ENCODE measurements around the gene CD300E.

Gene CD300E, protein sequence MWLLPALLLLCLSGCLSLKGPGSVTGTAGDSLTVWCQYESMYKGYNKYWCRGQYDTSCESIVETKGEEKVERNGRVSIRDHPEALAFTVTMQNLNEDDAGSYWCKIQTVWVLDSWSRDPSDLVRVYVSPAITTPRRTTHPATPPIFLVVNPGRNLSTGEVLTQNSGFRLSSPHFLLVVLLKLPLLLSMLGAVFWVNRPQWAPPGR

GRCh38 chr17:74623693-74624093 lies at the start of gene CD300E:
Gene CD300E (minus strand): TSS chr17:74623738. CDS start chr17:74623621, 117 bp downstream.
- Histone ChIP-seq H3K9ac (ENCODE audit: low read length) (no peak within 1 kb of the TSS), H3K27ac (ENCODE audit: low read depth, low read length) (no peak within 1 kb of the TSS), H3K27me3 (ENCODE audit: control insufficient read depth, insufficient read depth, low read length) (peaks cover 64% of the 10 kb centered on the region), H3K4me3 (ENCODE audit: low read depth, low read length) (no peak within 1 kb of the TSS), H3K9me3 (ENCODE audit: control insufficient read depth, insufficient read depth, low read depth, low read length) (no peaks in the 10 kb centered on the region; the same call in 1 of the 2 replicates), H3K4me1 (ENCODE audit: control insufficient read depth, insufficient read depth, low read length) (no peaks in the 10 kb centered on the region), H3K36me3 (ENCODE audit: control insufficient read depth, insufficient read depth, low read length) (no peaks in the 10 kb centered on the region)

DNA sequence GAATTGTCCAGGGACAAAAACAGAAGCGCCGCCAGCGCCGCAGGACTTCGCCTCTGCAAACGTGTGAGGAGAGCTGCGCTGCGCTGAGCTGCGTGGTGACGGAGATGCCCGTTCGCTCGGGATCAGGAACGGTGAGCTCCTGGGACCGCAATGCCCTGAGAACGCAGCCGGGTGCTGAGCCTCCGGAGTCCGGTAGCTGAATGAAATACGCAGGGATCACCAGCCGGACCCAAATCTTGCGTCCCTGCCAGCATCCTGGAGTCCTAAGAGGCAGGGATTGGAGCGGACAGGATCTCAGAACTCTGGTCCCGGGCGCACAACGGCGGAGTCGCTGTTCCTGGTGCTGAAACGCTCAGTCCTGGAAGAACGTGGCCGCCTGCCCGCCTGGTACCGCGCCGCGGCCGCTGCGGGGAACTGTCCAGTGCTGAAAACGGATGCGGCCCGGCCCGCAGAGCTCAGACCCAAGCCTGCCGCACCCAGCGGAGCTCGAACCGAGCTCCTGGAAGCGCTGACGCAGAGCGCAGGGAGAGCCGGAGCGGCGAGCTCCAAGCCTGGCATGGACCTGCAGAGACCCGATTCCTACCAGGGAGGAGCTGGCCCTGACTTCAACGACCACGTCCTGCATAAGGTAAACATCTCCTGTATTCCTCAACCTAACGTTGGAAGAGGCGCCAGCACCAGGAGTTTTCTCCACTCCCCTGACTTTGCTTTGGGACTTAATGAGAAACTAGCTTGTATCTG lies 47.7 kb upstream of the CD300E start:
- peaks cover 93% of the 10 kb centered on the region for H3K27me3 ChIP-seq (ENCODE audit: control insufficient read depth, insufficient read depth, low read length)
- 0 out of 2 replicates have a peak overlapping the region, but pooled peaks have one; percentile 5 for H3K4me3 ChIP-seq (ENCODE audit: low read depth, low read length)
- no peak overlapping the region for H3K9ac ChIP-seq (ENCODE audit: low read length)
- H3K9me3 ChIP-seq (ENCODE audit: control insufficient read depth, insufficient read depth, low read depth, low read length) = no peaks in the 10 kb centered on the region
- no peaks in the 10 kb centered on the region for H3K36me3 ChIP-seq (ENCODE audit: control insufficient read depth, insufficient read depth, low read length)
- H3K27ac ChIP-seq (ENCODE audit: low read depth, low read length) = no peak overlapping the region
- no peaks in the 10 kb centered on the region for H3K4me1 ChIP-seq (ENCODE audit: control insufficient read depth, insufficient read depth, low read length)

GRCh38 chr17:74670329-74670728 lies 46.8 kb upstream of the CD300E start:
- Histone ChIP-seq H3K9me3 (ENCODE audit: control insufficient read depth, insufficient read depth, low read depth, low read length) (no peaks in the 10 kb centered on the region), H3K27ac (ENCODE audit: low read depth, low read length) (no peak overlapping the region), H3K36me3 (ENCODE audit: control insufficient read depth, insufficient read depth, low read length) (no peaks in the 10 kb centered on the region), H3K27me3 (ENCODE audit: control insufficient read depth, insufficient read depth, low read length) (peaks cover 87% of the 10 kb centered on the region), H3K4me3 (ENCODE audit: low read depth, low read length) (no peak overlapping the region), H3K9ac (ENCODE audit: low read length) (no peak overlapping the region), H3K4me1 (ENCODE audit: control insufficient read depth, insufficient read depth, low read length) (no peaks in the 10 kb centered on the region)

DNA sequence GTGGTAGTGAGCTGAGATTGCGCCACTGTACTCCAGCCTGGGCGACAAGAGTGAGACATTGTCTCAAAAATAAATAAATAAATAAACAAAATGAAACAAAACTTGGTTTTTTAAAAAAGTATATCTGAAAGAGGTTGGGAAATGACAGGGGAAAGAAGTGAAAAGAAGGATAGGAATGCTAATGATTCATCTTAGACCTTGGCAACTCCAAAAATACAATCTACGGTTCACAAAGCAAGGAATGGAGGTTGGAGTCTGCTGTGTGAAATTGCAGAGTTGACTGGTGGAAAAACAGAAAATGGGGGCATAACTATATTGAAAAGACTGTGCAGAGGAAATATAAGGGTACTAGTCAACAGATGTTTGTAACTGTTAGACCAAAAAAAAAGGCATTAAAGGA lies 40.0 kb upstream of the CD300E start:
- Histone ChIP-seq H3K9me3 (ENCODE audit: control insufficient read depth, insufficient read depth, low read depth, low read length) (no peaks in the 10 kb centered on the region), H3K9ac (ENCODE audit: low read length) (no peak overlapping the region), H3K27me3 (ENCODE audit: control insufficient read depth, insufficient read depth, low read length) (peaks cover 54% of the 10 kb centered on the region)

GRCh38 chr17:74659889-74660288 lies 36.4 kb upstream of the CD300E start:
- H3K9ac ChIP-seq (ENCODE audit: low read length) = no peak overlapping the region
- no peak overlapping the region for H3K27ac ChIP-seq (ENCODE audit: low read depth, low read length)
- no peak overlapping the region for H3K4me3 ChIP-seq (ENCODE audit: low read depth, low read length)
- no peaks in the 10 kb centered on the region for H3K9me3 ChIP-seq (ENCODE audit: control insufficient read depth, insufficient read depth, low read depth, low read length)
- peaks cover 34% of the 10 kb centered on the region for H3K27me3 ChIP-seq (ENCODE audit: control insufficient read depth, insufficient read depth, low read length)
- no peaks in the 10 kb centered on the region for H3K4me1 ChIP-seq (ENCODE audit: control insufficient read depth, insufficient read depth, low read length)
- no peaks in the 10 kb centered on the region for H3K36me3 ChIP-seq (ENCODE audit: control insufficient read depth, insufficient read depth, low read length)

More for the DNA sequence above, 40.0 kb upstream of the CD300E start:
- H3K27ac ChIP-seq (ENCODE audit: low read depth, low read length) = no peak overlapping the region
- no peaks in the 10 kb centered on the region for H3K4me1 ChIP-seq (ENCODE audit: control insufficient read depth, insufficient read depth, low read length)
- no peaks in the 10 kb centered on the region for H3K36me3 ChIP-seq (ENCODE audit: control insufficient read depth, insufficient read depth, low read length)
- no peak overlapping the region for H3K4me3 ChIP-seq (ENCODE audit: low read depth, low read length)

- Histone ChIP-seq H3K36me3 (ENCODE audit: control insufficient read depth, insufficient read depth, low read length) (no peaks in the 10 kb centered on the region), H3K9me3 (ENCODE audit: control insufficient read depth, insufficient read depth, low read depth, low read length) (no peaks in the 10 kb centered on the region), H3K27me3 (ENCODE audit: control insufficient read depth, insufficient read depth, low read length) (peaks cover 32% of the 10 kb centered on the region; the same call in 1 of the 2 replicates), H3K9ac (ENCODE audit: low read length) (no peak overlapping the region), H3K4me1 (ENCODE audit: control insufficient read depth, insufficient read depth, low read length) (no peaks in the 10 kb centered on the region), H3K4me3 (ENCODE audit: low read depth, low read length) (no peak overlapping the region), H3K27ac (ENCODE audit: low read depth, low read length) (no peak overlapping the region)
Measured at GRCh38 chr17:74658620-74659019, 35.1 kb upstream of the CD300E start.

DNA sequence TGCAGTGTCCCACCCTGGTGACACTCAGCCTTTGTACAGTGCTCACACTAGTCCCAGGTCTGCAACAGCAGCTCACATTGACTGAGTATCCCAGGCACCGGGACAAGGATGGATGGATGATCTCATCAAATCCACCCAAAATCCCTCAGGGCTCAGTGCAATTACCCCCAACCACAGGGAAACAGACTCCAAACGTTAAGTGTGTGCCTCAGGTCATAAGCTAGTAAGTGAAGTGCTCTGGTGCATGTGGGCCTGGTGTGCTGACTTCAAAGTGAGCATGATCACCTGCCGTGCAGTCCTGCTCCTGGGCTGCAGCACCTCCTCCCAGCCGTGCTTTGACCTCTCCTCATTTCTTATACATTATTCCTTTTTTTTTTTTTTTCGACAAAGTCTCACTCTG lies 31.2 kb upstream of the CD300E start:
- H3K27me3 ChIP-seq (ENCODE audit: control insufficient read depth, insufficient read depth, low read length) = peaks cover 63% of the 10 kb centered on the region
- no peak overlapping the region for H3K27ac ChIP-seq (ENCODE audit: low read depth, low read length)
- H3K4me1 ChIP-seq (ENCODE audit: control insufficient read depth, insufficient read depth, low read length) = no peaks in the 10 kb centered on the region

GRCh38 chr17:74652020-74652419 lies 28.5 kb upstream of the CD300E start:
- Histone ChIP-seq H3K36me3 (ENCODE audit: control insufficient read depth, insufficient read depth, low read length) (no peaks in the 10 kb centered on the region), H3K4me1 (ENCODE audit: control insufficient read depth, insufficient read depth, low read length) (no peaks in the 10 kb centered on the region), H3K27ac (ENCODE audit: low read depth, low read length) (no peak overlapping the region), H3K9me3 (ENCODE audit: control insufficient read depth, insufficient read depth, low read depth, low read length) (no peaks in the 10 kb centered on the region), H3K4me3 (ENCODE audit: low read depth, low read length) (no peak overlapping the region), H3K27me3 (ENCODE audit: control insufficient read depth, insufficient read depth, low read length) (peaks cover 66% of the 10 kb centered on the region), H3K9ac (ENCODE audit: low read length) (no peak overlapping the region)

More for the DNA sequence above, 31.2 kb upstream of the CD300E start:
- Histone ChIP-seq H3K9ac (ENCODE audit: low read length) (no peak overlapping the region), H3K36me3 (ENCODE audit: control insufficient read depth, insufficient read depth, low read length) (no peaks in the 10 kb centered on the region), H3K4me3 (ENCODE audit: low read depth, low read length) (no peak overlapping the region), H3K9me3 (ENCODE audit: control insufficient read depth, insufficient read depth, low read depth, low read length) (no peaks in the 10 kb centered on the region)

DNA sequence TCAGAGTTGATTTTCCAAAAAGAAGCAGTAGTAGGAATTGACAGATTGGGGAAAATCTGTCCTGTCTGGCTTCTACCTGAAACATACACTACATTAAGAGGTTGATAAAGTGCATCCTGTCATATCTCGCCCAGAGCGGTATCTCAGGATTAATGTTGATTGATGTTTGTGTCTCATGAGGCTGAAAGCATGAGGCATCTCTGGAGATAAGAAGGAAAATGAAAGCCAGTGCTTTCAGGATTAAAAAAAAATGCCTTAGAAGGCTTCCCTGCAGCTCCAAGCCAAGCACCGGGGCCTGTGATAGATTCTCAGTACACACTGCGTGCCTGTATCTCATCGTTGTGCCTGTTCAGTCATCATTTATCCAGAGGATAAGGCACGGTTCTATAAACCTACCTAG lies 26.4 kb upstream of the CD300E start:
- H3K4me1 ChIP-seq (ENCODE audit: control insufficient read depth, insufficient read depth, low read length) = no peaks in the 10 kb centered on the region
- H3K9me3 ChIP-seq (ENCODE audit: control insufficient read depth, insufficient read depth, low read depth, low read length) = no peaks in the 10 kb centered on the region
- H3K27ac ChIP-seq (ENCODE audit: low read depth, low read length) = no peak overlapping the region
- peaks cover 65% of the 10 kb centered on the region for H3K27me3 ChIP-seq (ENCODE audit: control insufficient read depth, insufficient read depth, low read length)
- H3K9ac ChIP-seq (ENCODE audit: low read length) = no peak overlapping the region
- H3K4me3 ChIP-seq (ENCODE audit: low read depth, low read length) = no peak overlapping the region
- no peaks in the 10 kb centered on the region for H3K36me3 ChIP-seq (ENCODE audit: control insufficient read depth, insufficient read depth, low read length)

DNA sequence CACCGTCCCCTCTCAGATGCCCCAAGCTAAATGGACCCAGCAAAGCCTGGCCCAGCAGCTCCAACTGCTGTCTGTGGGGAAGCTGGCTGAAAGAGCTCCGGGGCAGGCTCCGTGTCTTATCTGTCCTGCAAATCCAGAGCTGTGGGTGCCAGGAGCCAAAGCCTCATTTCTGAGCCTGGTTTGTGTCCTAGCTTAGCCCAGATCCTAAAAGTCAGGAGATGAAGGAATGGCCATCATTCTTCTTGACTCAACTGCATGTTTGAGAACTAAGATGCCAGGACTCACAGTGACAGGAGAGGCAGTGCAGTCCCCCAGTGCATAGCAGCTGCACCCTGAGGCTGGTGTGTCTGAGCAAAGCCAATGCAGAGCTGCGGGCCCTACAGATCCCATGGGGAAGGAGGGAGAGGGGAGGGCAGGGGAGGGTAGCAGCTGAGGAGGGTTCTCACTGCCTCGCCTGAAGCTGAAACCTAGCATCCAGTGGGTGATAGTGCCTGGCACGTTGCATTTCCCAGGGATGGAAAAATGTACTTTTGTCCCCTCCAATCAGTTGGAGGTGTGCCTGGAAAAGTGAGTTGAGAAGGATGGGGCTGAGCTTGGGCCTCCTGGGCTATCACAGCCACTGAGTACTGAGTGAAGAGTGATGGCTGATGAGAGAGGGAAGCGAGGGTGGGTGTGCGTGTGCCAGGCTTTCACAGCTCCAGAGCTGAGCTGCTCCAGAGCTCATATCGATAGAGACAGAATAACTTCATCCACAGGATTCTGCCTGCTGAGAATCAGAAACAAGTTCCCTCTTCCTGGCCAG lies 24.5 kb upstream of the CD300E start:
- H3K27ac ChIP-seq (ENCODE audit: low read depth, low read length) = no peak overlapping the region
- no peaks in the 10 kb centered on the region for H3K36me3 ChIP-seq (ENCODE audit: control insufficient read depth, insufficient read depth, low read length)
- peaks cover 51% of the 10 kb centered on the region for H3K27me3 ChIP-seq (ENCODE audit: control insufficient read depth, insufficient read depth, low read length)
- no peaks in the 10 kb centered on the region; the same call in 1 of the 2 replicates for H3K9me3 ChIP-seq (ENCODE audit: control insufficient read depth, insufficient read depth, low read depth, low read length)
- no peak overlapping the region for H3K9ac ChIP-seq (ENCODE audit: low read length)
- no peak overlapping the region for H3K4me3 ChIP-seq (ENCODE audit: low read depth, low read length)
- no peaks in the 10 kb centered on the region for H3K4me1 ChIP-seq (ENCODE audit: control insufficient read depth, insufficient read depth, low read length)

GRCh38 chr17:74646231-74646630 lies 22.7 kb upstream of the CD300E start:
- H3K4me1 ChIP-seq (ENCODE audit: control insufficient read depth, insufficient read depth, low read length) = no peaks in the 10 kb centered on the region; the same call in 1 of the 2 replicates
- peaks cover 32% of the 10 kb centered on the region for H3K27me3 ChIP-seq (ENCODE audit: control insufficient read depth, insufficient read depth, low read length)
- no peak overlapping the region for H3K9ac ChIP-seq (ENCODE audit: low read length)
- H3K4me3 ChIP-seq (ENCODE audit: low read depth, low read length) = no peak overlapping the region
- H3K9me3 ChIP-seq (ENCODE audit: control insufficient read depth, insufficient read depth, low read depth, low read length) = no peaks in the 10 kb centered on the region; the same call in 1 of the 2 replicates
- no peaks in the 10 kb centered on the region for H3K36me3 ChIP-seq (ENCODE audit: control insufficient read depth, insufficient read depth, low read length)
- H3K27ac ChIP-seq (ENCODE audit: low read depth, low read length) = no peak overlapping the region

Data from HUES6 (cell line).